ENCODE measurements around the gene SCNN1G.

Gene SCNN1G

DNA sequence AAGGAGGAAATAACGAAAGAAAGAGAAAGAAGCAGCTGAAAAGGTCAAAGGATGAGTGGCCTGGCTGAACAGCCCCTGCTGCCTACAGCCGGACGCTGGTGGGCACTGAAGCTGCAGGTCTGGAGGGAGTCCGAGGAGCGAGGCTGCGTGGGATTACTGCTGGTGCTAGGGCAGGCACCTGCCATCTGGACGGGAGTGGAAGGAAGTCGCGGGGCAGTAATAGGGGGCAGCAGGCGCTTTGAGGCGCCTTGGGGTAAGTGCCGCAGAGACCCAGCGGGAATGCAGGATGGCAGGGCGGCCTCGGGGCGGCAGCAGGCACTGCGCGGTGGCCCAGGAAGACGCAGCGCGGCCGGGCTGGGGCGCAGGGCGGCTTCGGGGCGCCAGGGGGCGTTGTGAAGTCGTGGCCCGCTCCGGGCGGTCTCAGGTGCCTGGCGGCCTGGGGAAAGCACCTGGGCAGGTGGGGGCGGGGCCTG lies 303 bp upstream of the SCNN1G start:
- DNase-seq (ENCODE audit: low read depth) = peak; percentile 5
- TF ChIP-seq, protein P1, sequence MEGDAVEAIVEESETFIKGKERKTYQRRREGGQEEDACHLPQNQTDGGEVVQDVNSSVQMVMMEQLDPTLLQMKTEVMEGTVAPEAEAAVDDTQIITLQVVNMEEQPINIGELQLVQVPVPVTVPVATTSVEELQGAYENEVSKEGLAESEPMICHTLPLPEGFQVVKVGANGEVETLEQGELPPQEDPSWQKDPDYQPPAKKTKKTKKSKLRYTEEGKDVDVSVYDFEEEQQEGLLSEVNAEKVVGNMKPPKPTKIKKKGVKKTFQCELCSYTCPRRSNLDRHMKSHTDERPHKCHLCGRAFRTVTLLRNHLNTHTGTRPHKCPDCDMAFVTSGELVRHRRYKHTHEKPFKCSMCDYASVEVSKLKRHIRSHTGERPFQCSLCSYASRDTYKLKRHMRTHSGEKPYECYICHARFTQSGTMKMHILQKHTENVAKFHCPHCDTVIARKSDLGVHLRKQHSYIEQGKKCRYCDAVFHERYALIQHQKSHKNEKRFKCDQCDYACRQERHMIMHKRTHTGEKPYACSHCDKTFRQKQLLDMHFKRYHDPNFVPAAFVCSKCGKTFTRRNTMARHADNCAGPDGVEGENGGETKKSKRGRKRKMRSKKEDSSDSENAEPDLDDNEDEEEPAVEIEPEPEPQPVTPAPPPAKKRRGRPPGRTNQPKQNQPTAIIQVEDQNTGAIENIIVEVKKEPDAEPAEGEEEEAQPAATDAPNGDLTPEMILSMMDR (conservative IDR thresholded peaks at IDR 0.05; ENCODE audit: low read depth, low read length) = peak; percentile 82
- no peak overlapping the region for H3K4me3 ChIP-seq (ENCODE audit: low read length)

DNA sequence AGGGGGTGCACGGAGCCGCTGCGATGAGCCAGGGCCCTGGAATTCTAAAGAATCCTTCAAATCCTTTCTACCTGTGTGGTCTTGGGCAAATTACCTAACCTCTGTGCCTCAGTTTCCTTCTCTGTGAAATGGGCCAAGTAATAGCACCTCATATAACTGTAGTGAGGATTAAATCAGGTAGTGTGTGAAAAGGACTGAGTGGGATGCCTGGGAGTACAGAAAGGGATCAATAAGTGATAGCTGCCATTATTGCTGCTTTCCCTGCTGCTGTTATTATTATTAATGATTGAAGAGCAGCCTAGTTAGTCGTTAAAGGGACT lies 958 bp downstream of the SCNN1G start:
- H3K4me3 ChIP-seq (ENCODE audit: low read length) = no peak overlapping the region
- DNase-seq (ENCODE audit: low read depth) = no peak
- TF ChIP-seq, protein P1 (conservative IDR thresholded peaks at IDR 0.05; ENCODE audit: low read depth, low read length) = no peak

GRCh38 chr16:23185656-23186055 lies 3.1 kb downstream of the SCNN1G start:
- no peak overlapping the region for H3K4me3 ChIP-seq (ENCODE audit: low read length)
- no peak for DNase-seq (ENCODE audit: low read depth)
- TF ChIP-seq, protein P1 (conservative IDR thresholded peaks at IDR 0.05; ENCODE audit: low read depth, low read length) = no peak

- TF ChIP-seq, protein P1 (conservative IDR thresholded peaks at IDR 0.05; ENCODE audit: low read depth, low read length) = no peak
- H3K4me3 ChIP-seq (ENCODE audit: low read length) = no peak overlapping the region
- no peak for DNase-seq (ENCODE audit: low read depth)
These were observed 3.6 kb downstream of the SCNN1G start for GRCh38 chr16:23186171-23186570.

DNA sequence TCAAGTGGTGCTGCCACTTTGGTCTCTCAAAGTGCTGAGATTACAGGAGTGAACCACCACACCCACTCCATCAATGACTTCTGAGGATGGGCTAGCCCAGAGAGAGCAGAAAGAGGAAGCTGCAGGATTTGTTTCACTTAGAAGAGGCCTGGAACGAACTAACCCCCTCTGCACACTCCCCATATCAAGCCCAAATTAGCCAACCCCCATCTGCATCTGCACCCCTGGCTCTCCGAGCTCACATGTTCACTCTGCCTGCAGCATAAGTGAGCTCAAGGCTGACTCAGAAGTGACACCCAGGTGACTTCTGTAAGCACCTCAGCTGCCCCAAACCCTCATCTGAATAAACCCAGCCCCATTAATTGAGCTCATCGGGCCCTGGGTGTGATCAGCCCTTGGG lies 4.8 kb downstream of the SCNN1G start:
- no peak overlapping the region for H3K4me3 ChIP-seq (ENCODE audit: low read length)
- TF ChIP-seq, protein P1 (conservative IDR thresholded peaks at IDR 0.05; ENCODE audit: low read depth, low read length) = no peak
- DNase-seq (ENCODE audit: low read depth) = no peak

DNA sequence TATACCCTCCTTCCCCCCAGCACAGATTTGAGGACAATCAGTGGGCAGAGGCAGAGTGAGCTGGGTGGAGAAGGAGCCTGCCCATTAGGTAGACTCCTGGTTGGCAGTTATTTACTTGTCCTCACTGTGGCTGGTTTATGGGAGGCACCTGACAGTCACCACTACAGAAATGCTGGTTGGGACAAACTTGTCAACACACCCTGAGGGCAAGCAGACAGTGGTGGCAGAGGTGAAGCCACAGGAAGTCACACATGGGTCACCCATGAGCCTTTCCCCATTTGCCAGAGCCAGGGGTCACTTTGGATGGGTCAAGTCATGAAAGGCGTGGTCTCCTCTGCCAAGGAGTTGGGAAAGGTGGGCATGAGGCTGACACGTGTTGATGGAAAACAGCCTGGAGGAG lies 6.4 kb downstream of the SCNN1G start:
- TF ChIP-seq, protein P1 (conservative IDR thresholded peaks at IDR 0.05; ENCODE audit: low read depth, low read length) = no peak
- no peak overlapping the region for H3K4me3 ChIP-seq (ENCODE audit: low read length)
- DNase-seq (ENCODE audit: low read depth) = no peak

- TF ChIP-seq, protein P1 (conservative IDR thresholded peaks at IDR 0.05; ENCODE audit: low read depth, low read length) = no peak
- no peak overlapping the region for H3K4me3 ChIP-seq (ENCODE audit: low read length)
- no peak for DNase-seq (ENCODE audit: low read depth)
These were observed 12.1 kb downstream of the SCNN1G start for GRCh38 chr16:23194497-23195221.
